Measurements from ENCODE around the gene SORL1-AS1.

Gene SORL1-AS1

DNA sequence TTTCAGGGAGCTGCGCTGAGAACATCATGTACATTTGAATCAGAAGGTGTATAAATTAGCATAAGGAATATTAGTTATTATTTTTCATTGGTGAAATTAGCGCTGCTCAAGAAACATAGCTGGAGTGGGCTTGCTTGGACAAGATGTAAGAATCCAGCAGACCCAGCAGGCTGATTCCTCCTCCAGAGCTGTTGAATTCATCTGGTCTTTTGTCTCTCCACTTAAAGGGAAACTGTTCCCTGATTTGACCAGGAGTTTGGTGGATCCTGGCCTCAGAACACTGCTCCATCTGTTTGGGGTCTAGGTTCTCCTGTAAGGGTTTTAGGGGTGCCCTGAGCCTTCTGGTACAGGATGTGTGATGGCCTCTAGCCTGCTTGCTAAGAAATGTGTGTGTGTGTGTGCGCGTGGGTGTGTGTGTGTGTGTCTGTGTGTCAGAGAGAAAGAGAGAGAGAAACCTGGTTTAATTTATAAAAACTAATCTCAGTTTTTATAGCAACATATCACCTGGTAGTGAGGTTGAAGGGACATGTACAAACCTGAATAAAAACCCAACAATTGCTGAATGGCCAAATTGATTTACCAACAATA lies 9.0 kb downstream of the SORL1-AS1 start:
- Histone ChIP-seq H4K91ac (ENCODE audit: insufficient read depth, low read depth, low read length) (no peak overlapping the region), H3K27me3 (ENCODE audit: control insufficient read depth, insufficient read depth, low read length) (peaks cover 11% of the 10 kb centered on the region), H2AK9ac (replicated peaks; ENCODE audit: low read depth, low read length, poor library complexity) (no peak overlapping the region), H2BK120ac (ENCODE audit: low read depth, low read length) (no peak overlapping the region), H3K4ac (ENCODE audit: low read depth, low read length) (no peak overlapping the region), H3K9ac (ENCODE audit: low read depth, low read length) (no peak overlapping the region), H3K36me3 (ENCODE audit: control insufficient read depth, insufficient read depth, low read length) (no peaks in the 10 kb centered on the region), H3K9me1 (ENCODE audit: insufficient read depth, low read length) (no peaks in the 10 kb centered on the region), H3K23ac (ENCODE audit: low read depth, low read length) (no peak overlapping the region), H3K79me1 (ENCODE audit: low read depth in 1 of 2, low read length in 2 of 2) (no peaks in the 10 kb centered on the region), H3K14ac (replicated peaks; ENCODE audit: low read depth, low read length) (no peak overlapping the region), H2AK5ac (ENCODE audit: low read depth, low read length) (no peak overlapping the region), H4K8ac (ENCODE audit: low read depth in 2 of 2, low read length in 2 of 2) (no peak overlapping the region), H3K18ac (ENCODE audit: low read depth, low read length) (no peak overlapping the region), H3K4me3 (ENCODE audit: insufficient read depth, low read depth, low read length) (no peak overlapping the region), H3K4me1 (ENCODE audit: control insufficient read depth, insufficient read depth, low read length) (no peaks in the 10 kb centered on the region; the same call in 1 of the 2 replicates), H2BK20ac (ENCODE audit: low read depth, low read length) (no peak overlapping the region), H2BK5ac (ENCODE audit: low read depth, low read length, poor library complexity, severe bottlenecking) (no peak overlapping the region), H3K27ac (ENCODE audit: insufficient read depth, low read length) (no peak overlapping the region), H2BK15ac (ENCODE audit: low read depth, low read length) (no peak overlapping the region), H3K56ac (ENCODE audit: extremely low read depth, insufficient read depth, low read length) (no peak overlapping the region), H3K4me2 (ENCODE audit: low read depth, low read length) (no peak overlapping the region), H4K5ac (ENCODE audit: low read depth, low read length) (no peak overlapping the region), H4K20me1 (ENCODE audit: insufficient read depth, low read length) (no peaks in the 10 kb centered on the region), H3K9me3 (ENCODE audit: control insufficient read depth, insufficient read depth, low read length) (no peaks in the 10 kb centered on the region), H2AFZ (replicated peaks; ENCODE audit: low read length, poor library complexity) (no peak overlapping the region)
- intact Hi-C loops (cut with micrococcal nuclease), result no loop called here
- dilution Hi-C loops (cut with HindIII; ENCODE audit: low sequenced_read_pairs, unreplicated experiment), result no loop called here
- TF ChIP-seq SMC3 (IDR thresholded peaks at IDR 0.05; ENCODE audit: low read depth, low read length) (no peak), MAZ (IDR thresholded peaks at IDR 0.05; ENCODE audit: borderline replicate concordance, low read depth, low read length) (no peak), BHLHE40 (IDR thresholded peaks at IDR 0.05; ENCODE audit: low read depth, low read length) (no peak)
- POLR2A ChIA-PET (ENCODE audit: unreplicated experiment), result interaction anchor here (0.6 kb wide), 1 partner anchor 489 kb away, joined by 3 read pairs; no protein-coding TSS in a partner anchor
- no CpG with 5 or more reads among the region's 4 CpGs for WGBS, 2 experiments (ENCODE audit: extremely low coverage in 2 of 2, insufficient read length in 1 of 2)
- no peak for ATAC-seq (ENCODE audit: low read depth)
- in situ Hi-C loops (cut with MboI; ENCODE audit: low sequenced_read_pairs), result no loop called here
- CTCF ChIA-PET, result interaction anchor here (1.2 kb wide), 1 partner anchor 148 kb away, joined by 4 read pairs; no protein-coding TSS in a partner anchor
- DNase-seq, result no peak
- BruUV-seq (replicated peaks), result no TSS peak

All from IMR-90 (cell line).